NCI-H1436 (cell line): ENCODE measurements around the gene CASP9.
"Not testable (repeated sequence)": the region's sequence is repeated elsewhere in the genome, so short reads cannot be mapped to it uniquely, and the experiment has no call there.

Source experiments
- DNase-seq: peaks from one replicate; lab custom pipeline; 2025; lab: John Stamatoyannopoulos, UW

CASP9 gene

GRCh38 chr1:15469361-15469760 is 54.7 kb downstream of the CASP9 start:
- DNase-seq, result no peak

- DNase-seq, result no peak
Measured at GRCh38 chr1:15468145-15468544, 55.9 kb downstream of the CASP9 start.

- not testable (repeated sequence) for DNase-seq
Measured at GRCh38 chr1:15466955-15467625, 56.9 kb downstream of the CASP9 start.

GRCh38 chr1:15465674-15466073 is 58.3 kb downstream of the CASP9 start:
- no peak for DNase-seq

- DNase-seq, result not testable (repeated sequence)
Measured at GRCh38 chr1:15463926-15464322, 60.1 kb downstream of the CASP9 start.

- DNase-seq, result not testable (repeated sequence)
Measured at GRCh38 chr1:15463064-15463800, 60.8 kb downstream of the CASP9 start.

- DNase-seq, result no peak
Measured at GRCh38 chr1:15460708-15461095, 63.3 kb downstream of the CASP9 start.

- DNase-seq, result no peak
Measured at GRCh38 chr1:15459771-15460707, 64.0 kb downstream of the CASP9 start.

- DNase-seq, result not testable (repeated sequence)
Measured at GRCh38 chr1:15458388-15458787, 65.6 kb downstream of the CASP9 start.

GRCh38 chr1:15457585-15457984 is 66.4 kb downstream of the CASP9 start:
- DNase-seq, result no peak

GRCh38 chr1:15456313-15456954 is 67.6 kb downstream of the CASP9 start, which contains the start of gene CELA2A:
Gene CELA2A, plus strand, starts transcription at chr1:15456732. Its CDS starts 22 bp downstream, at chr1:15456754.
- no peak for DNase-seq

- DNase-seq, result no peak
Measured at GRCh38 chr1:15455522-15455921, 68.5 kb downstream of the CASP9 start.

GRCh38 chr1:15454256-15454655 is 69.8 kb downstream of the CASP9 start:
- no peak for DNase-seq

GRCh38 chr1:15453734-15454133 is 70.3 kb downstream of the CASP9 start:
- DNase-seq, result no peak

GRCh38 chr1:15452866-15453571 is 71.0 kb downstream of the CASP9 start:
- no peak for DNase-seq

GRCh38 chr1:15452216-15452615 is 71.8 kb downstream of the CASP9 start:
- no peak for DNase-seq

GRCh38 chr1:15451014-15451722 is 72.8 kb downstream of the CASP9 start:
- no peak for DNase-seq

GRCh38 chr1:15449567-15449966 is 74.4 kb downstream of the CASP9 start:
- DNase-seq, result no peak

GRCh38 chr1:15448877-15449462 is 75.0 kb downstream of the CASP9 start:
- DNase-seq, result no peak

- no peak for DNase-seq
Measured at GRCh38 chr1:15446212-15446611, 77.8 kb downstream of the CASP9 start.
